Stimulated activated CD4-positive, alpha-beta T cell treated with anti-CD3 and anti-CD28 coated beads, TNF-alpha, amount 100 ng/mL, for 24 hours (primary cell): ENCODE results near the gene OR6S1.
"Not testable (repeated sequence)": the region's sequence is repeated elsewhere in the genome, so short reads cannot be mapped to it uniquely, and the experiment has no call there.

ENCODE experiments used
- DNase-seq, 3 experiments: peaks; one replicate each; pipeline ENCODE4 v3.0.0-alpha.2; 2020; ENCODE audit warnings: low read depth in 3 of 3

Gene OR6S1

GRCh38 chr14:20610002-20610765 is 31.3 kb downstream of the OR6S1 start:
- DNase-seq, result peak; percentile 58 to 85 (median 65)

GRCh38 chr14:20609215-20610001 is 32.1 kb downstream of the OR6S1 start:
- peak; percentile 48 to 59 (median 49) for DNase-seq

DNA sequence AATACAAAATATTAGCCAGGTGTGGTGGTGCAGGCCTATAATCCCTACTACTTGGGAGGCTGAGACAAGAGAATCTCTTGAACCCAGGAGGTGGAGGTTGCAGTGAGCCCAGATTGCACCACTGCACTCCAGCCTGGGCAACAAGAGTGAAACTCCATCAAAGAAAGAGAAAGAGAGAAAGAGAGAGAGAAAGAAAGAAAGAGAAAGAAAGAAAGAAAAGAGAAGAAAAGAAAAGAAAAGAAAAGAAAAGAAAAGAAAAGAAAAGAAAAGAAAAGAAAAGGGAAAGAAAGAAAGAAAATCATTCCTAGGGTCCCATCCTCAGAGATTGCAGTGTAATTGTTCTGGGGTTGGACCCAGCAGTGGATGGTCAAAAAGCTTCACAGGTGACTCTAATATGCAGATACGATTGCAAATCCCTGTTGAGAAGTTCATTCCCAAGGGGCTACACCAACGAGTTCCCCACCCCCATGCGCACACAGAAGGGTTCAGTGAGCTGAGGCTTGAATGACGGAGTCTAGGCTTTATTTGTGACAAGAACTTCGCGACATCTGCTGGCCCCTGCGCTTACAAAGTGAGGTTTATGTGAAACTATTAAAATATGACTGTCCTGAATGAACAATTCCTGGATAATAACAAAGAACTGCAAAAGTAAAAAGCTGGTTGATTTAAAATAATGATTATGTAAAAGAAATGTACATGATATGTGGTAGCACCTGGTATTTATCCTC is 32.9 kb downstream of the OR6S1 start:
- DNase-seq, result no peak

GRCh38 chr14:20607617-20608016 is 33.9 kb downstream of the OR6S1 start:
- no peak for DNase-seq

DNA sequence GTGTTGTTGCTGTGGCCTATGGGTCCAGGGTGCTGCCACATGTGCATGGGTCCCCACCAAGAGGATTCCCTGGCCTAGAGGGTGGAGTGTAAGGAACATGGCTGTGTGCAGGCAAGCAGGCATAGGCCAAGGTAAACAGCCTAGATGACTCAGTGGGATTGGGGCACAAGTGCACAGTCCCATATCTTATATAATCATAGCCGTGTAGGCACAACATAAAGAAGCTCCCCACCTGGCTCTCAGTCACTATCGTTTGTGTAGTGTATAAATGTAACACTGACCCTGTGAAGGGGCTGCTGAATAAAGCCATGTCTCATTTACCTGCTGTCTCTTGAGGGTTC is 34.6 kb downstream of the OR6S1 start:
- DNase-seq, result no peak

DNA sequence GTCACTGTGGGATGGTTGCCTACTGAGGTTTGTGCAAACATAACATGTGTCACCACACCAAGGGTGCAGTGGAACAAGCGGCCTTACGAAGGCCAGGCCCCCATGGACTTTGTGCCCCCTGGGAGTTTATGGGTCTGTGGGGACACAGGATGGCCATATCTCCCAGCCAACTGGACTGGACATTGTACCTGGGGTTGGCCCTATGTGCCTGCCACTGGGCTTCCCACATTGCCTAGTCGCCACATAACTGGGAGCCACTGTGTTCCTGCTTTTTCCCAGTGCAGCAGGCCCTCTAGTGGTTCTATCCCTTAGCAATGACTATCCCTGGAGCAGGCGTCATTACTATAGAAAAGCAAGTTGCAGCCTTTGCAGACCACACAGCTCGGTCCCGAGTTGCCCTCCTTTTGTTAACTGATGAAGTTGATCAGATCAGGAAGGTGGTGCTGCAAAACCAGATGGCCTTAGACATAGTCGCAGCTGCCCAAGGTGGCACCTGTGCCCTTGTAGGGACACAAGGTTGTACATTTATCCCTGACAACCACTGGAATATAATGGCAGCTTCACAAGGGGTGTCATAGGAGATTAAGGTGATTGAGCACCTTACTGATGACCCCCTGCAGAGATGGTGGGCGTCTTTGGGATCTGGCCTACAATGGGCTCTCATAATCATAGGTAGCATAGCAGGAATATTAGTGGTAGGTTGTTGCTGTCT is 35.1 kb downstream of the OR6S1 start:
- no peak for DNase-seq

GRCh38 chr14:20603813-20604690 is 37.4 kb downstream of the OR6S1 start:
- no peak for DNase-seq

GRCh38 chr14:20602583-20602982 is 38.9 kb downstream of the OR6S1 start:
- no peak for DNase-seq

GRCh38 chr14:20601522-20601921 is 40.0 kb downstream of the OR6S1 start:
- DNase-seq, result no peak

DNA sequence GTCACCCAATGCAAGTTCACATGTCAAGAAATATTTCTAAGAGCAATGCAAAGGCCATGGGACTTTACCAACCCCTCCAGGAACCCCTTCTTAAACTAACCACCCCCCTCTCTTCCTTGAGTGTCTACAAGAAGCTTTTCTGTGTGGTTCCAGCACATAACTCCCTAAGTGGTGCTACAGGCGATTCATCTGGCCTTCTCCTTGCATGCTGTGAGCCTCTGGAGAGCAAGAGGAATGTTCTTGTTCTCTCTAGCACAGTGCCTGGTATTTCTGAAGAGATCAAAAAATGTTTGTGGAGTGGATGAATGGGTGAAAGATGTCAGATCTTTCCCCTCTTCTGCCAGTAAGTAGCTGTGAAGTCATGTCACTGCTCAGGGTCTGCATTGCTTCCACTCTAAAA is 44.4 kb downstream of the OR6S1 start:
- DNase-seq, result no peak

GRCh38 chr14:20595726-20596125 is 45.8 kb downstream of the OR6S1 start:
- not testable (repeated sequence) for DNase-seq

GRCh38 chr14:20592574-20592973 is 48.9 kb downstream of the OR6S1 start:
- DNase-seq, result no peak

DNA sequence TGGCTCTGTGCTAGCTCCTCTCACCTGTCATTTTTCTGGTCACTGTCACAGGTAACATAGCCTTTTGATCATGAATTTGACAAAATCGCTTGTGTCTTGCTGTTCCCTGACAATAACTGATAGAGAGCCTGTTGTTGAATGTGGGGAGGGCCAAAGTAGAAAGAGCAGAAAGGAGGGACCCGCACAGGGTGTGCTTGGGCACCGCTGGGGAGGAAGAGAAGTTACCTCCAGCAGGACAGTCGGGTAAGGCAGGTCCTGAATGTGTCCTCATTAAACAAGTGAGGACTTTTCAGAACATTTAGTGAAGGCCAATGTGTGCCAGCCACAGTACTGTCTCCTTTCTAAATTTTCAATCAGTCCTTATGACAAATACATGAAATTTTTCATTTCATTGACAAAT is 50.3 kb downstream of the OR6S1 start, which contains the start of gene RNASE12:
Gene RNASE12, minus strand, starts transcription at position 142 of the 400 bp plus-strand sequence. CDS start 653 bp downstream, outside the sequence.
- DNase-seq, result no peak
